Measurements from ENCODE around the gene CTBP2.
A peak's percentile ranks its signal among the peaks of the same experiment; 100 is the strongest.
"Not testable (repeated sequence)": the region's sequence is repeated elsewhere in the genome, so short reads cannot be mapped to it uniquely, and the experiment has no call there.

Gene CTBP2

GRCh38 chr10:125187238-125188194, 27.2 kb upstream of the CTBP2 start:
- Histone ChIP-seq H3K4me3 (no peak overlapping the region), H3K27ac (no peak overlapping the region)

DNA sequence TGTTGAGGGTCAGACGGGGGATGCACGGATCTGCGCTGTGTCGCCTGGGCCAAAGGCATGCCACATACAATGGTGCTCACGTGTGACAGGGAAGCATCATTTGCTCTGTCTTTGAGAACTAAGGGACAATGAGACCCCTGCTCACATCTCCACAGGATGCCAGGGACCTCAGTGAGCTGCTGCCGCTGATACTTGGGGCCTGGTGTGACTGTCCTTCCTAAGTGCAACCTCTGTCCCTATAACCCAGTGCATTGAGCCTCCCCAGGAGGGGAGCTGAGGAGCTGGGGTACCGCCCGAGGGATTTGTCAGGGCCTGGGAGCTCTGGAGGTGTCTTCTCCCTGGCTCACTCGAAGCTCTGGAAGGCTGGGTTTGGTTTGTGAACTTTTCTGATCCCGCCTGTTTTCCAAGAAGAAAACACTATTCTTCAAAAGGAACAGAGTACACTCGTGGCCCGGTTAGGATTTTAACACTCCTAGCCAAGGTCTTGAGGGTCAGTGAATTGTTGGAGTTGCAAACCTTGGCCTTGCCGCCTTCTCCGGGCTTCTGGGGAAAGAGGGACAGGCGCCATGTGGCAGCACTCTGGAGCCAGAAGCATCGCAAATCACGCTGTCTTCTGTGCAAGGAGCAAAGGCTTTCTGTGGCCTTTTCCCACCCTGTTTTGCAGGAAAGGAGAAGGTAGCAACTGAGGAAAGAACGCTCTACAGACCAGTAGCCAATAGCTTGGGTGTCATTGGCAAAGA, 26.2 kb upstream of the CTBP2 start:
- H3K27ac ChIP-seq = no peak overlapping the region
- H3K4me3 ChIP-seq = no peak overlapping the region

GRCh38 chr10:125179107-125179506, 18.7 kb upstream of the CTBP2 start:
- not testable (repeated sequence) for H3K4me3 ChIP-seq, H3K27ac ChIP-seq

- Histone ChIP-seq H3K4me3 (no peak overlapping the region), H3K27ac (no peak overlapping the region)
Observed at GRCh38 chr10:125177641-125178640, 17.6 kb upstream of the CTBP2 start.

DNA sequence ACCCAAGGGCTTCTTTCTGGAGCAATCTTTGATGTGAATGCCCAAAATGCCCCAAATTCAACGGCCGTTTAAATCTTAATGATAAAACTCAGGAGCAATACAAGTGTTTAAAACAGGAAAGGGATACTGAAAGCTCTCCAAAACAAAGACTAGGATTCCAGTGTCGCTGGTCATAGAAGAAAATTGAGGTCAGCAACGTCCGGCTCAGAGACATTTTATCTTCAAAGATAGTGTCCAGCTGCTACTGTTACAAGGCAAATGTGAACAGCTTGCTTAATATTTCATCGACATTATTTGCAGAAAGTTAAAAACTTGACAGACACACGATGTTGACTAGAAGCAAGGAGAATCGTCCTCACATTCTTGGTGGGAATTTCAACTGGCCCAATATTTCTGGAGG, 15.4 kb upstream of the CTBP2 start:
- no peak overlapping the region for H3K27ac ChIP-seq
- no peak overlapping the region for H3K4me3 ChIP-seq

- Histone ChIP-seq H3K4me3 (no peak overlapping the region), H3K27ac (no peak overlapping the region)
Observed at GRCh38 chr10:125174360-125174759, 14.0 kb upstream of the CTBP2 start.

- H3K4me3 ChIP-seq = no peak overlapping the region
- no peak overlapping the region for H3K27ac ChIP-seq
Observed at GRCh38 chr10:125172694-125173093, 12.3 kb upstream of the CTBP2 start.

DNA sequence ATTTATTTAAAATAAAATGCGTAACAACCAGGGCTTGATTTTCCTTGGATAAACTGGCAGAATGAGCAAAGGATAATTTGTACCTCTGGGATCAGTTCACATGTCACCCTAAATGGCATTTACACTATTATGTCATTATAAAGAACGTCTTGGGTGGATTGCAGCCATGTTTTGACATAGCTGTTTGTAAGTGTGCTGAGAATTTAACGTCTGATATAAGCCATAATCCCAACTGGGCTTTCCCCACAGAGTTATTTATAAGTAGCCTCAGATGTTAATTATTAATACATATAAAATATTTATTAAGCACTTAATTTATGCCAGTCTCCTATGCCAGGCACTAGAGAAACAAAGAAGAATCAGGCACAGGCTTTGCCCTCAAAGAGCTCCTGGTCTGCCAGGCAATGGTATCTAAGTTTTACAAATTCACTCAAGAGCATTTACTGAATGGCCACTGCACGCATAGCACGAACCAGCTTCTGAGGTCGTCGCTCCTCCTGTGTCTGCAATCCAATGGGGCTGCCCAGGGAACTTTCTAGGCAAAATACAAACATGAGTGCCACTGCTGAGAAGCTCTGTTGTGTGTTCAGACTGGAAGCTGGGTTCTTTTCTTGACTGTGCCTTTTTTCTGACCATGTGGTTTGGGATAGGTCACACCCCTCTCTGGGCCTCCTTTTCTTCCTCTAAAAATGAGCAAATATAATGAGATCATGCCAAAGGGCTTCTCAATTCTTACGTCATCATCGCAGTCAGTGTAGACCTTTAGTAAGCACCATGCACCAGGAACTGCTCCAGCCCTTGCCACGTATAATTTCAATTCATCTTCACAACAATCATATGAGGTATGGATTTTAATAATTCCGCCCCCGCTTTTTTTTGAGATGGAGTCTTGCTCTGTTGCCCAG, 11.3 kb upstream of the CTBP2 start:
- Histone ChIP-seq H3K27ac (no peak overlapping the region), H3K4me3 (no peak overlapping the region)

GRCh38 chr10:125169915-125170314, 9.6 kb upstream of the CTBP2 start:
- H3K4me3 ChIP-seq = no peak overlapping the region
- no peak overlapping the region for H3K27ac ChIP-seq

DNA sequence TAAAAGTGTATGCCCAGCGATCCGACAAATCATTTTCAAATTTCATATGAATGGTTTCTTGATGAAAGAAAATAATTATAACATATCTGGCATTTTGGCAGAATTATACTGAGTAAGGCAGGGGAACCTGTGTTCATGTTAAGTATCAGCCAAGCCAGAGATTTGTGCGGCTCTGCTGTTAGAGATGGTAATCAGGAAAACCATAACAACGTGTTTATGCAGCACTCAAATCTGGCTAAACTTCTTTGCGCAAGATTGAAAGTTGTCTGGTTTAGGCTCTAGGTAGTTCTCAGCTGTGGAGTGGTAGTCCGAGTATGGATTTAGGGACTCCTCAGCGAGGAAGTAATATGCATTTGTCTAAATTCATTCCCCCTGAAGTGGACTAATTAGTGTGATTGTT, 8.9 kb upstream of the CTBP2 start:
- H3K4me3 ChIP-seq = no peak overlapping the region
- no peak overlapping the region for H3K27ac ChIP-seq

DNA sequence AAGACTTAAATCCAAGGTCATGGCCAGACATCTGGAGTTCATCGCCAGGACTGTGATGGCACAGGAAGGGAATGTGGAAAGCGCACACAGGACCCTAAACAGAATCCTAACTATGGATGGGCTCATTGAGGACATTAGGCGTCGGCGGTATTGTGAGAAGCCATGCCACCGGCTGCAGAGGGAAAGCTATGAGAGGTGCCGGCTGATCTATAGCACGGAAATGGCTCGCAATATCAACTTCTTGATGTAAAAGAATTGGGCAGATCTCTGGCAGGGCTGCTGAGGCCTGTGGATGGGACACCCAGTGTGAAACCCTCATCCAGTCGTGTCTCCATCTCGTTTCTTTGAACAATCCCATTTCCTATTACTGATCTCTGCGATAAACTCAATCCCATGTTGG, 6.3 kb upstream of the CTBP2 start:
- H3K27ac ChIP-seq = no peak overlapping the region
- no peak overlapping the region for H3K4me3 ChIP-seq

DNA sequence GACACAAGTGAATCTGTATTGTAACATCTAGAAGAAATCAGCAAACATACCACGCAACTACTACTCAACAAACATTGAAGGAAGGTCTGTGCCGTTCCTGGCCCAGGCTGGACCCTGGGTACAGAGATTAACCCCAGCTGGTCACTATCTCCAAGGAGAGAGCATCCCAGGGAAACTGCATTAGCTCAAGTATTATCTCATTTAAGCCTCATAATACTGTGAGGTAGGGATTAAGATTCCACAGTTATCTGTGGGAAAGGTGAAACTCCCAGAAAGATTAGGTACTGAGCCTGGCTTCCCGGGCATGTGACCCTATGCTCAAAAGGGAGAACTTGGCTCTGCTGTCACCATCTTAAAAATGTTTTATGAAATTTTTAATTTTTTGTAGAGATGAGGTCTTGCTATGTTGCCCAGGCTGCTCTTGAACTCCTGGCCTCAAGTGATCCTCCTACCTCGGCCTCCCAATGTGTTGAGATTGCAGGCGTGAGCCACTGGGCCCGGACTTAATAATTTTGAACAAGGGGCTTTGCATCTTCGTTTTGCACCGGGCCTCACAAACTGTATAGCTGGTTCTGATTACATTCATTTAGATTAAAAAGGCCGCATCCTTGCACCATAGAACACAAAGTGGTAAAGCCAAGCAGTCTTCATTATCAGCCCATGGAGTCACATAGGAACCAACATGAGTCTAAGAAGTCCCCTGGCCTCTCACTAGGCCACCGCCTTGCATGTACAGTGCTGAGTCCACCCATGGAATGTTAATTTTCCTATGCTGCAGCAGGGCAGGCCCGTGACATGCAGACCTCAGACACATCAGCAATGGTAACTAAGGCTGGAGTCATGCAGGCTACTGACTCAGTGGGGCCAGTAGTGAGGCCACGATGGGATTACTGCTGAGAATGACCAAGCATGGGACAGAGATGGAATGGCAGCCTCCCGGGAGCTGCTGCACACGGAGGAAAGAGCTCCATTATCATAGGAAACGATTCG, 5.5 kb upstream of the CTBP2 start:
- no peak overlapping the region for H3K4me3 ChIP-seq

GRCh38 chr10:125164421-125164820, 4.1 kb upstream of the CTBP2 start:
- Histone ChIP-seq H3K4me3 (no peak overlapping the region), H3K27ac (no peak overlapping the region)

More for the DNA sequence above, 5.5 kb upstream of the CTBP2 start:
- no peak overlapping the region for H3K27ac ChIP-seq

- H3K27ac ChIP-seq = no peak overlapping the region
Observed at GRCh38 chr10:125163803-125164202, 3.4 kb upstream of the CTBP2 start.

DNA sequence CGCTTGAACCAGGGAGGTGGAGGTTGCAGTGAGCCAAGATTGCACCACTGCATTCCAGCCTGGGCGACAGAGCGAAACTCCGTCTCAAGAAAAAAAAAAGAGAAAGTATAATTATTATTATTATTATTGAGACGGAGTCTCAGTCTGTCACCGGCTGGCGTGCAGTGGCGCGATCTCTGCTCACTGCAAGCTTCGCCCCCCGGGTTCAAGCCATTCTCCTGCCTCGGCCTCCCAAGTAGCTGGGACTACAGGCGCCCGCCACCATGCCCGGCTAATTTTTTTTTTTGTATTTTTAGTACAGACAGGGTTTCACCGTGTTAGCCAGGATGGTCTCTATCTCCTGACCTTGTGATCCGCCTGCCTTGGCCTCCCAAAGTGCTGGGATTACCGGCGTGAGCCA, 2.9 kb upstream of the CTBP2 start:
- H3K4me3 ChIP-seq, H3K27ac ChIP-seq: not testable (repeated sequence)

More at GRCh38 chr10:125163803-125164202, 3.4 kb upstream of the CTBP2 start:
- H3K4me3 ChIP-seq = no peak overlapping the region

- Histone ChIP-seq H3K27ac (peak overlapping the region in 12 of 21 experiments; percentile 52 to 98 (median 95)), H3K4me3 (peak overlapping the region; percentile 73 to 90 (median 76))
Observed at GRCh38 chr10:125162120-125162931, 2.0 kb upstream of the CTBP2 start.

- H3K27ac ChIP-seq = peak overlapping the region in 20 of 21 experiments; percentile 52 to 98 (median 94)
- peak overlapping the region; percentile 73 to 90 (median 76) for H3K4me3 ChIP-seq
Observed at GRCh38 chr10:125161707-125162119, 1.4 kb upstream of the CTBP2 start.
